Loucy (cell line): ENCODE results near the gene FOXP3.

Experiments
- H2AFZ ChIP-seq: fragments of 200-600 bp; sonication (generic); 2 replicates; pipeline ENCODE4 v1.6.0; 2016; ENCODE audit warnings: antibody characterized with exemption, mild to moderate bottlenecking, low read length, moderate library complexity
- H3F3A ChIP-seq: fragments of 200-600 bp; 2 replicates; pipeline ENCODE4 v1.6.0; 2016; ENCODE audit warnings: antibody characterized with exemption, low read depth, mild to moderate bottlenecking
- H3K27me3 ChIP-seq: fragments of 200-600 bp; sonication (generic); 2 replicates; pipeline ENCODE4 v1.6.1; 2014; ENCODE audit warnings: low read length, mild to moderate bottlenecking; ENCODE audit not compliant: insufficient read depth, poor library complexity, severe bottlenecking
- H3K36me3 ChIP-seq: fragments of 200-600 bp; sonication (generic); 2 replicates; pipeline ENCODE4 v1.6.1; 2016; ENCODE audit warnings: low read length; ENCODE audit not compliant: insufficient read depth
- H3K4me1 ChIP-seq: fragments of 200-600 bp; sonication (generic); 2 replicates; pipeline ENCODE4 v1.5.1; 2014; ENCODE audit warnings: low read length, mild to moderate bottlenecking; ENCODE audit not compliant: insufficient read depth, poor library complexity, severe bottlenecking
- H3K4me2 ChIP-seq: fragments of 200-600 bp; sonication (generic); 2 replicates; pipeline ENCODE4 v1.6.0; 2014; ENCODE audit warnings: antibody characterized with exemption, low read length, low read depth, mild to moderate bottlenecking; ENCODE audit not compliant: poor library complexity, severe bottlenecking
- H3K4me3 ChIP-seq: fragments of 200-600 bp; sonication (generic); 2 replicates; pipeline ENCODE4 v1.5.1; 2014; ENCODE audit warnings: low read length, mild to moderate bottlenecking, mixed read lengths; ENCODE audit not compliant: poor library complexity, severe bottlenecking
- H3K79me2 ChIP-seq: fragments of 200-600 bp; sonication (generic); 2 replicates; pipeline ENCODE4 v1.6.1; 2014; ENCODE audit warnings: low read length; ENCODE audit not compliant: insufficient read depth
- H3K9ac ChIP-seq: fragments of 200-600 bp; sonication (generic); 2 replicates; pipeline ENCODE4 v1.6.0; 2014; ENCODE audit warnings: mild to moderate bottlenecking, low read depth, low read length, moderate library complexity; ENCODE audit not compliant: poor library complexity, severe bottlenecking
- H3K9me2 ChIP-seq: fragments of 200-600 bp; sonication (generic); replicated peaks from 2 replicates; pipeline ENCODE4 v1.6.1; 2016; ENCODE audit warnings: low read depth, low read length, mixed read lengths
- H3K9me3 ChIP-seq: fragments of 200-600 bp; sonication (generic); 2 replicates; pipeline ENCODE4 v1.6.1; 2014; ENCODE audit warnings: mild to moderate bottlenecking, antibody characterized with exemption, low read length, low read depth; ENCODE audit not compliant: insufficient read depth
- H4K20me1 ChIP-seq: fragments of 200-600 bp; sonication (generic); 2 replicates; pipeline ENCODE4 v1.6.0; 2014; ENCODE audit warnings: antibody characterized with exemption, low read length, mild to moderate bottlenecking; ENCODE audit not compliant: insufficient read depth, poor library complexity, severe bottlenecking
- EZH2phosphoT487 ChIP-seq: fragments of 200-600 bp; IDR thresholded peaks from 2 replicates; pipeline ENCODE4 v1.6.1; 2018; ENCODE audit warnings: antibody characterized with exemption, mild to moderate bottlenecking, moderate library complexity, borderline replicate concordance
- TF ChIP-seq, protein P1 (sequence below): fragments of 200-600 bp; sonication (generic); conservative IDR thresholded peaks from 2 replicates; pipeline ENCODE4 v1.5.1; 2014; ENCODE audit warnings: mild to moderate bottlenecking, antibody characterized with exemption, low read length

Gene FOXP3, protein sequence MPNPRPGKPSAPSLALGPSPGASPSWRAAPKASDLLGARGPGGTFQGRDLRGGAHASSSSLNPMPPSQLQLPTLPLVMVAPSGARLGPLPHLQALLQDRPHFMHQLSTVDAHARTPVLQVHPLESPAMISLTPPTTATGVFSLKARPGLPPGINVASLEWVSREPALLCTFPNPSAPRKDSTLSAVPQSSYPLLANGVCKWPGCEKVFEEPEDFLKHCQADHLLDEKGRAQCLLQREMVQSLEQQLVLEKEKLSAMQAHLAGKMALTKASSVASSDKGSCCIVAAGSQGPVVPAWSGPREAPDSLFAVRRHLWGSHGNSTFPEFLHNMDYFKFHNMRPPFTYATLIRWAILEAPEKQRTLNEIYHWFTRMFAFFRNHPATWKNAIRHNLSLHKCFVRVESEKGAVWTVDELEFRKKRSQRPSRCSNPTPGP

DNA sequence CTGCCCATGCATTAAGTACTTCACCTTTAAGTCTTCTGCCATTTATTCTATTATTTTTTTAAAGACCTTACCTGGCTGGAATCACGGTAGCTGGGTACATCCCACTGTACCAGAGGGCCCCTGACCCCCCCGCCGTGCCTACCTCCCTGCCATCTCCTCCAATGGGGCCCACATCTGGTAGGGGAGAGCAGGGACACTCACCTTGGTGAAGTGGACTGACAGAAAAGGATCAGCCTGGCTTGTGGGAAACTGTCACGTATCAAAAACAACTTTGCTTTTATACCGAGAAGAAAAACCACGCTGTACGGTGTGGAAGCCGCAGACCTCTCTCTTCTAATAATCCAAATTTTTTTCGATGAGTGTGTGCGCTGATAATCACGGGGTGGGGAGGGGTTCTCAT, at the start of gene FOXP3:
Gene FOXP3 (minus strand): TSS at position 251 of the 400 bp plus-strand sequence. CDS start 6,205 bp downstream, outside the sequence.
- no peaks in the 10 kb centered on the region for H3K27me3 ChIP-seq
- no peak within 1 kb of the TSS for H3K4me2 ChIP-seq
- H3K9ac ChIP-seq, result no peak within 1 kb of the TSS
- H4K20me1 ChIP-seq, result no peaks in the 10 kb centered on the region
- no peak within 1 kb of the TSS for H2AFZ ChIP-seq
- H3K4me3 ChIP-seq, result no peak within 1 kb of the TSS
- no peaks in the 10 kb centered on the region for H3K36me3 ChIP-seq
- no peaks in the 10 kb centered on the region for H3K9me2 ChIP-seq
- no peaks in the 10 kb centered on the region for H3K9me3 ChIP-seq
- no peaks in the 10 kb centered on the region for H3K4me1 ChIP-seq
- TF ChIP-seq, protein P1, sequence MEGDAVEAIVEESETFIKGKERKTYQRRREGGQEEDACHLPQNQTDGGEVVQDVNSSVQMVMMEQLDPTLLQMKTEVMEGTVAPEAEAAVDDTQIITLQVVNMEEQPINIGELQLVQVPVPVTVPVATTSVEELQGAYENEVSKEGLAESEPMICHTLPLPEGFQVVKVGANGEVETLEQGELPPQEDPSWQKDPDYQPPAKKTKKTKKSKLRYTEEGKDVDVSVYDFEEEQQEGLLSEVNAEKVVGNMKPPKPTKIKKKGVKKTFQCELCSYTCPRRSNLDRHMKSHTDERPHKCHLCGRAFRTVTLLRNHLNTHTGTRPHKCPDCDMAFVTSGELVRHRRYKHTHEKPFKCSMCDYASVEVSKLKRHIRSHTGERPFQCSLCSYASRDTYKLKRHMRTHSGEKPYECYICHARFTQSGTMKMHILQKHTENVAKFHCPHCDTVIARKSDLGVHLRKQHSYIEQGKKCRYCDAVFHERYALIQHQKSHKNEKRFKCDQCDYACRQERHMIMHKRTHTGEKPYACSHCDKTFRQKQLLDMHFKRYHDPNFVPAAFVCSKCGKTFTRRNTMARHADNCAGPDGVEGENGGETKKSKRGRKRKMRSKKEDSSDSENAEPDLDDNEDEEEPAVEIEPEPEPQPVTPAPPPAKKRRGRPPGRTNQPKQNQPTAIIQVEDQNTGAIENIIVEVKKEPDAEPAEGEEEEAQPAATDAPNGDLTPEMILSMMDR, result no peak
- no peak for TF ChIP-seq EZH2phosphoT487
- H3F3A ChIP-seq, result no peaks in the 10 kb centered on the region
- H3K79me2 ChIP-seq, result no peaks in the 10 kb centered on the region

DNA sequence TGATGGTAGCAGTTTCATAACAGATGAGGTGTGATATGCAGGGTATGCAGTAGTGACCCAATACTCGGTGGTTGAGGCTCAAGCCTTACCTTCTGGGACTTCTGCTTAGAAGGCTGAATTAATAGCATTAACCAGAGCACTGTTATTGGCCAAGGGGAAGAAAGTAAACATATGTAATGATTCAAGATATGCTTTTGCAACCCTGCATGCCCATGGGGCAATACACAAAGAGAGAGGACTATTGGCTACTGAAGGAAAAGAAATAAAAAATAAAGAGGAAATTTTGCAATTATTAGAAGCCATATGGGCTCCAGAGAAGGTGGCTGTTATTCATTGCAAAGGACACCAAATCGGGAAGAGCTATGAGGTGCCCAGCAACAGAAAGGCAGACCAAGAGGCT, 47.7 kb upstream of the FOXP3 start:
- no peak for TF ChIP-seq EZH2phosphoT487
- TF ChIP-seq, protein P1, result no peak
- H3K36me3 ChIP-seq, result no peaks in the 10 kb centered on the region
- H3K27me3 ChIP-seq, result no peaks in the 10 kb centered on the region

DNA sequence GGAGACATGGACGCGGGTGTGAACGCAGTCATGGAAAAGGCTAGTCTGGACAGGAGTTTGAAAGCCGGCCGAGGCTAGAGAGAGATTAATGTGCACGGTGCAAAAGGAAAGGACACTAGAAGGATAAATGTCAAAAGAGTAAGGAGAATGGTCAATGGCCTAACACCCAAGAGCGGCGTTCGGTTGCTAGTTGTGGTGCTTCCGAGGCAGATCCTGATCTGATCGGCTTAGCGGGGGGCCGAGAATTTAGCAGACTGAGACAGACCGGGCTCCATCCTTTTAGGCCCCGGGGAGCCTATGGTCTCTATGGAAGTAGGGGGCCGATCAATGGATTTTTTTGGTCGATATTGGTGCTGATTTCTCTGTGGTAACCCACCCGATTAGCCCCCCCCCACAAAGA, 45.9 kb upstream of the FOXP3 start:
- no peaks in the 10 kb centered on the region for H4K20me1 ChIP-seq
- H3K4me3 ChIP-seq, result no peak overlapping the region
- no peaks in the 10 kb centered on the region for H3K4me1 ChIP-seq
- no peaks in the 10 kb centered on the region for H3K9me2 ChIP-seq
- TF ChIP-seq EZH2phosphoT487, result no peak
- TF ChIP-seq, protein P1, result no peak
- H3K79me2 ChIP-seq, result no peaks in the 10 kb centered on the region
- H3K9me3 ChIP-seq, result no peaks in the 10 kb centered on the region
- H3F3A ChIP-seq, result no peaks in the 10 kb centered on the region
- no peaks in the 10 kb centered on the region for H3K36me3 ChIP-seq
- no peak overlapping the region for H3K4me2 ChIP-seq
- no peak overlapping the region for H2AFZ ChIP-seq
- H3K9ac ChIP-seq, result no peak overlapping the region
- no peaks in the 10 kb centered on the region for H3K27me3 ChIP-seq

More for the DNA sequence above, 47.7 kb upstream of the FOXP3 start:
- Histone ChIP-seq H3F3A (no peaks in the 10 kb centered on the region), H3K4me3 (no peak overlapping the region), H4K20me1 (no peaks in the 10 kb centered on the region), H2AFZ (no peak overlapping the region), H3K9me2 (no peaks in the 10 kb centered on the region), H3K4me2 (no peak overlapping the region), H3K9me3 (no peaks in the 10 kb centered on the region), H3K79me2 (no peaks in the 10 kb centered on the region), H3K4me1 (no peaks in the 10 kb centered on the region), H3K9ac (no peak overlapping the region)
